Trophoblast cell (in vitro differentiated cells and primary cell): Measurements from ENCODE around the gene UPK2.
"Not testable (repeated sequence)": the region's sequence is repeated elsewhere in the genome, so short reads cannot be mapped to it uniquely, and the experiment has no call there.

ENCODE experiments used
- DNase-seq, 2 donors: peaks; one replicate each; pipeline ENCODE4 v3.0.0-alpha.2; 2016
- H2AFZ ChIP-seq: 2 replicates; pipeline ENCODE4 v1.6.1; 2013; ENCODE audit warnings: low read length, moderate library complexity, mild to moderate bottlenecking; ENCODE audit not compliant: insufficient read depth, poor library complexity
- H2AK5ac ChIP-seq: 2 replicates; pipeline ENCODE4 v1.6.1; 2013; ENCODE audit warnings: mild to moderate bottlenecking, low read length
- H2BK120ac ChIP-seq: 2 replicates; pipeline ENCODE4 v1.6.1; 2013; ENCODE audit warnings: low read length, mild to moderate bottlenecking, moderate library complexity; ENCODE audit not compliant: insufficient read depth, poor library complexity
- H2BK12ac ChIP-seq: 2 replicates; pipeline ENCODE4 v1.6.1; 2013; ENCODE audit warnings: mild to moderate bottlenecking, low read length, moderate library complexity
- H2BK5ac ChIP-seq: 2 replicates; pipeline ENCODE4 v1.6.1; 2013; ENCODE audit warnings: low read length, low read depth, moderate library complexity, mild to moderate bottlenecking; ENCODE audit not compliant: poor library complexity
- H3K14ac ChIP-seq: 2 replicates; pipeline ENCODE4 v1.6.1; 2013; ENCODE audit warnings: mild to moderate bottlenecking, low read length
- H3K18ac ChIP-seq: 2 replicates; pipeline ENCODE4 v1.6.1; 2013; ENCODE audit warnings: mild to moderate bottlenecking, low read length
- H3K23ac ChIP-seq: 2 replicates; pipeline ENCODE4 v1.6.1; 2013; ENCODE audit warnings: low read length
- H3K27ac ChIP-seq: 2 replicates; pipeline ENCODE4 v1.5.1; 2013; ENCODE audit warnings: low read depth, mild to moderate bottlenecking, inconsistent platforms, low read length, moderate library complexity
- H3K27me3 ChIP-seq: 2 replicates; pipeline ENCODE4 v1.6.1; 2013; ENCODE audit warnings: inconsistent platforms, mild to moderate bottlenecking, low read length, moderate library complexity; ENCODE audit not compliant: insufficient read depth
- H3K36me3 ChIP-seq, 2 experiments: 1 replicate in 1 of 2; 2 replicates in 1 of 2; pipeline ENCODE4 v1.6.1; 2013; ENCODE audit warnings: low read length in 2 of 2, mild to moderate bottlenecking in 2 of 2, moderate library complexity in 1 of 2; ENCODE audit not compliant: insufficient read depth in 2 of 2, control insufficient read depth in 1 of 2
- H3K4ac ChIP-seq: 2 replicates; pipeline ENCODE4 v1.6.1; 2013; ENCODE audit warnings: low read depth, mild to moderate bottlenecking, low read length, moderate library complexity
- H3K4me1 ChIP-seq, 2 experiments: 1 replicate in 1 of 2; 2 replicates in 1 of 2; pipeline ENCODE4 v1.6.1; 2013; ENCODE audit warnings: low read length in 2 of 2, mild to moderate bottlenecking in 2 of 2, moderate library complexity in 1 of 2; ENCODE audit not compliant: insufficient read depth in 2 of 2, control insufficient read depth in 1 of 2
- H3K4me2 ChIP-seq: 2 replicates; pipeline ENCODE4 v1.6.1; 2013; ENCODE audit warnings: inconsistent platforms, mild to moderate bottlenecking, low read length, moderate library complexity
- H3K4me3 ChIP-seq: 2 replicates; pipeline ENCODE4 v1.5.1; 2013; ENCODE audit warnings: mild to moderate bottlenecking, low read depth, low read length, inconsistent platforms
- H3K79me1 ChIP-seq: one replicate; pipeline ENCODE4 v1.6.1; 2013; ENCODE audit warnings: low read length
- H3K79me2 ChIP-seq: 2 replicates; pipeline ENCODE4 v1.6.1; 2013; ENCODE audit warnings: low read length, mild to moderate bottlenecking; ENCODE audit not compliant: control insufficient read depth, insufficient read depth, poor library complexity
- H3K9ac ChIP-seq: 2 replicates; pipeline ENCODE4 v1.6.1; 2013; ENCODE audit warnings: mild to moderate bottlenecking, low read length
- H3K9me3 ChIP-seq: 2 replicates; pipeline ENCODE4 v1.6.1; 2013; ENCODE audit warnings: low read depth, mild to moderate bottlenecking, control low read depth, inconsistent platforms, low read length; ENCODE audit not compliant: insufficient read depth
- H4K12ac ChIP-seq: 2 replicates; pipeline ENCODE4 v1.6.1; 2013; ENCODE audit warnings: low read depth, mild to moderate bottlenecking, low read length, moderate library complexity
- H4K8ac ChIP-seq: 2 replicates; pipeline ENCODE4 v1.6.1; 2013; ENCODE audit warnings: low read depth, mild to moderate bottlenecking, low read length, moderate library complexity
- H4K91ac ChIP-seq: one replicate; pipeline ENCODE4 v1.6.1; 2013; ENCODE audit warnings: low read depth, mild to moderate bottlenecking, low read length, moderate library complexity
- WGBS: extraction: QIAGEN DNeasy Blood & Tissue Kit; methylation state at CpG from one replicate; pipeline ENCODE4 v1.1.7; 2013; ENCODE audit warnings: missing lambda C conversion rate; ENCODE audit not compliant: insufficient read length, insufficient coverage; ENCODE audit errors: extremely low coverage; 5-methylcytosine and 5-hydroxymethylcytosine counted together

The UPK2 gene

DNA sequence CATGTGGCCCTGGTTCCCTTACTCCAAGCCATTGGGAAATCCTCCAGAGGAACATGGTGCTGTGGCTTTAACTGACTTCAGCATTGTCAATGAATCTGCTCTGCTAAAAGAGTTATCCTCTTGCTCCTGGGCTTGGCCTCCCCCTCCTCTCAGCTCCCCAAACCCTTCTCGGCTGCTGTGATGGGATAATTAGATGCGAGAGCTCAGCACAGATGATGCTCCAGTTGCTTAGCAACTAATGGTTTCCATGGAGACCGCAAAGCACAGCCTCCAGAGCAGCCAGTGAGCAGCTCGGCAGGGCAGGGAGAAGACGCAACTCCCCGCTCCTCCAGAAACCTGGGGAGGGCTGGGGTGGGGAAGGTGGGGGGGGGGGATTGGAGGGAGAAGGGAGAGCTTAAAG lies 2.8 kb upstream of the UPK2 start:
- Histone ChIP-seq H3K23ac (no peak overlapping the region), H3K79me2 (no peaks in the 10 kb centered on the region), H4K91ac (no peak overlapping the region), H3K18ac (no peak overlapping the region), H3K4me1 (peaks cover 0 to 7% of the 10 kb centered on the region in 2 experiments), H3K14ac (no peak overlapping the region), H3K36me3 (no peaks in the 10 kb centered on the region), H3K4me3 (no peak overlapping the region), H3K4me2 (no peak overlapping the region), H3K27me3 (no peaks in the 10 kb centered on the region), H3K79me1 (no peaks in the 10 kb centered on the region), H4K8ac (no peak overlapping the region), H2AK5ac (no peak overlapping the region), H2AFZ (no peak overlapping the region), H3K9me3 (no peaks in the 10 kb centered on the region), H2BK120ac (no peak overlapping the region), H3K27ac (no peak overlapping the region), H2BK12ac (no peak overlapping the region), H2BK5ac (no peak overlapping the region), H3K4ac (no peak overlapping the region), H4K12ac (no peak overlapping the region), H3K9ac (no peak overlapping the region)
- no peak for DNase-seq
- WGBS = no CpG with 5 or more reads among the region's 6 CpGs

- not testable (repeated sequence) for H3K4ac ChIP-seq, H3K18ac ChIP-seq, H3K4me3 ChIP-seq, H2AK5ac ChIP-seq, H3K9ac ChIP-seq, H2BK120ac ChIP-seq, H3K36me3 ChIP-seq, H3K79me1 ChIP-seq, H4K91ac ChIP-seq, H2BK5ac ChIP-seq, H4K8ac ChIP-seq, H3K4me1 ChIP-seq, H2BK12ac ChIP-seq, H3K27ac ChIP-seq, H3K23ac ChIP-seq, H4K12ac ChIP-seq, H3K14ac ChIP-seq, H3K4me2 ChIP-seq, H3K9me3 ChIP-seq, H3K27me3 ChIP-seq, H3K79me2 ChIP-seq, DNase-seq, H2AFZ ChIP-seq
- WGBS = no CpG with 5 or more reads among the region's 6 CpGs
Measured at GRCh38 chr11:118953976-118954375, 2.1 kb upstream of the UPK2 start.

DNA sequence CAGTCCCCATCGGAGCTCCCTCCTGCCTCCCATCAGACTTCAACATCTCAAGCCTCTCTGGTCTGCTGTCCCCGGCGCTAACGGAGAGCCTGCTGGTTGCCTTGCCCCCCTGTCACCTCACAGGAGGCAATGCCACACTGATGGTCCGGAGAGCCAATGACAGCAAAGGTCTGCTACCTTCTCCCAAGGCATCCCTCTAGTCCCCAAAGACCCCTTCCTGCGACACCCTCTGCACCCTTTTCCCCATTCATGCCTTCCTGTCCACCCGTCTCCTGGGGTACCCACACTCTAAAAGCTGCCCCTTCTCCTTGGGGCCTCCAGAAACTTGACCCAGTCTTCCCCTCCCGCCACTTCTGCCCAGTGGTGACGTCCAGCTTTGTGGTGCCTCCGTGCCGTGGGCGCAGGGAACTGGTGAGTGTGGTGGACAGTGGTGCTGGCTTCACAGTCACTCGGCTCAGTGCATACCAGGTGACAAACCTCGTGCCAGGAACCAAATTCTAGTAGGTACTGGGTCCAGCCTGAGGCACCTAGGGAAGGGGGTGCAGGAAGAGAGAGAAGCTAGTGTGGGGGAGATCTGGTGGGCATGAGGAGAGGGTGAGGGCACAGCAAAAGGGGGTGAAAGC lies 860 bp downstream of the UPK2 start:
- H3K4me2 ChIP-seq = no peak overlapping the region
- no peak overlapping the region for H2AFZ ChIP-seq
- no CpG with 5 or more reads among the region's 14 CpGs for WGBS
- DNase-seq = no peak
- no peak overlapping the region for H2BK12ac ChIP-seq
- H4K91ac ChIP-seq = no peak overlapping the region
- no peak overlapping the region for H3K27ac ChIP-seq
- no peak overlapping the region for H4K8ac ChIP-seq
- no peak overlapping the region for H2AK5ac ChIP-seq
- H2BK5ac ChIP-seq = no peak overlapping the region
- no peak overlapping the region for H3K23ac ChIP-seq
- H3K4ac ChIP-seq = no peak overlapping the region
- H3K4me1 ChIP-seq = peaks cover 0 to 7% of the 10 kb centered on the region in 2 experiments
- no peaks in the 10 kb centered on the region for H3K9me3 ChIP-seq
- no peaks in the 10 kb centered on the region for H3K79me1 ChIP-seq
- no peak overlapping the region for H4K12ac ChIP-seq
- no peak overlapping the region for H2BK120ac ChIP-seq
- no peak overlapping the region for H3K4me3 ChIP-seq
- H3K18ac ChIP-seq = no peak overlapping the region
- no peaks in the 10 kb centered on the region for H3K27me3 ChIP-seq
- no peaks in the 10 kb centered on the region for H3K79me2 ChIP-seq
- no peak overlapping the region for H3K14ac ChIP-seq
- H3K36me3 ChIP-seq = no peaks in the 10 kb centered on the region
- no peak overlapping the region for H3K9ac ChIP-seq

- Histone ChIP-seq H4K91ac (no peak overlapping the region), H3K23ac (no peak overlapping the region), H3K79me1 (no peaks in the 10 kb centered on the region), H3K4me3 (no peak overlapping the region), H2AFZ (no peak overlapping the region), H3K4me2 (no peak overlapping the region), H3K9me3 (no peaks in the 10 kb centered on the region), H3K27me3 (no peaks in the 10 kb centered on the region), H3K4me1 (peaks cover 0 to 7% of the 10 kb centered on the region in 2 experiments), H3K14ac (no peak overlapping the region), H2BK120ac (no peak overlapping the region), H4K8ac (no peak overlapping the region), H2BK12ac (no peak overlapping the region), H3K4ac (no peak overlapping the region), H3K27ac (no peak overlapping the region), H3K9ac (no peak overlapping the region), H3K36me3 (no peaks in the 10 kb centered on the region), H3K79me2 (no peaks in the 10 kb centered on the region), H2BK5ac (no peak overlapping the region), H4K12ac (no peak overlapping the region), H3K18ac (no peak overlapping the region), H2AK5ac (no peak overlapping the region)
- no peak for DNase-seq
- no CpG with 5 or more reads among the region's 11 CpGs for WGBS
Measured at GRCh38 chr11:118957549-118957948, 1.5 kb downstream of the UPK2 start.
